GM12878 (cell line): Measurements from ENCODE around the gene IKBKG. TPM values are rescaled to one million over a fixed set of nuclear protein-coding genes. Genes with fewer than 3 reads are reported as not detected.

ENCODE experiments used
- ATAC-seq: fragments of 200-7000 bp; cut with Tn5 transposase; 3 replicates; pipeline ENCODE4 v1.9.1; 2020; ENCODE audit warnings: mild to moderate bottlenecking, moderate library complexity
- BruUV-seq: library from RNA; stranded (reverse); fragments of 400-500 nt; replicated peaks from 2 replicates; lab custom pipeline; 2021; lab: Mats Ljungman, UMichigan
- CTCF ChIA-PET: fragments of 300-600 bp; sonication (Branson Sonifier 250); formaldehyde crosslinking; extraction: SDS; loops from one replicate; lab custom pipeline; 2021; ENCODE audit warnings: inconsistent platforms; lab: Yijun Ruan, JAX
- POLR2A ChIA-PET: fragments of 350-600 bp; formaldehyde crosslinking; extraction: SDS; loops from one replicate; lab custom pipeline; 2021; ENCODE audit warnings: inconsistent platforms; lab: Charles Lee
- RAD21 ChIA-PET: fragments of 300-600 bp; sonication (Branson Sonifier 250); formaldehyde crosslinking; loops from one replicate; lab custom pipeline; 2023; ENCODE audit warnings: antibody characterized with exemption; ENCODE audit not compliant: unreplicated experiment; lab: Charles Lee
- SMC1A ChIA-PET: fragments of 300-600 bp; sonication (Branson Sonifier 250); formaldehyde crosslinking; loops from one replicate; lab custom pipeline; 2023; ENCODE audit not compliant: unreplicated experiment, uncharacterized antibody; lab: Charles Lee
- DNase-seq: peaks from one replicate; pipeline ENCODE4 v3.0.0-alpha.2; 2011; ENCODE audit warnings: low read depth, low spot score
- FAIRE-seq: peaks from 3 replicates; lab custom pipeline; 2011; peaks lifted over from hg19 to GRCh38; lab: Jason Lieb, UNC
- H2AFZ ChIP-seq: 2 replicates; pipeline ENCODE4 v1.6.0; 2011; ENCODE audit warnings: low read depth, low read length, control low read depth; ENCODE audit not compliant: control insufficient read depth
- H3K27ac ChIP-seq: 2 replicates; pipeline ENCODE4 v1.5.1; 2011; ENCODE audit warnings: control low read depth; ENCODE audit not compliant: control insufficient read depth, insufficient read depth
- H3K27me3 ChIP-seq, 2 experiments: replicated peaks in 1 of 2; 2 replicates each; pipeline versions ENCODE4 v1.6.0 to v1.6.1; 2011; ENCODE audit warnings: low read length in 1 of 2; ENCODE audit not compliant: control insufficient read depth in 2 of 2, insufficient read depth in 2 of 2
- H3K36me3 ChIP-seq, 2 experiments: 2 replicates each; pipeline ENCODE4 v1.5.1; 2011; ENCODE audit warnings: low read length in 1 of 2; ENCODE audit not compliant: control insufficient read depth in 2 of 2, insufficient read depth in 2 of 2
- H3K4me1 ChIP-seq: 2 replicates; pipeline ENCODE4 v1.6.1; 2011; ENCODE audit warnings: mild to moderate bottlenecking, low read length, moderate library complexity, mixed read lengths; ENCODE audit not compliant: control insufficient read depth, insufficient read depth
- H3K4me2 ChIP-seq: 2 replicates; pipeline ENCODE4 v1.6.0; 2011; ENCODE audit warnings: control low read depth; ENCODE audit not compliant: control insufficient read depth, insufficient read depth
- H3K4me3 ChIP-seq: fragments of 200-600 bp; sonication (generic); 2 replicates; pipeline ENCODE4 v1.5.1; 2016
- H3K79me2 ChIP-seq: 2 replicates; pipeline ENCODE4 v1.6.0; 2011; ENCODE audit warnings: low read length; ENCODE audit not compliant: control insufficient read depth, insufficient read depth
- H3K9ac ChIP-seq: 2 replicates; pipeline ENCODE4 v1.8.0; 2011; ENCODE audit warnings: low read length, control low read depth, mixed read lengths; ENCODE audit not compliant: control insufficient read depth, insufficient read depth
- H3K9me3 ChIP-seq: replicated peaks from 3 replicates; pipeline ENCODE4 v1.5.1; 2011; ENCODE audit warnings: mild to moderate bottlenecking, low read length; ENCODE audit not compliant: control insufficient read depth, insufficient read depth
- H4K20me1 ChIP-seq: 2 replicates; pipeline ENCODE4 v1.6.0; 2011; ENCODE audit not compliant: control insufficient read depth, insufficient read depth
- EZH2 ChIP-seq: IDR thresholded peaks from 2 replicates; pipeline ENCODE4 v1.6.1; 2012; ENCODE audit warnings: low read depth, mild to moderate bottlenecking, control low read depth, inconsistent platforms, low read length, borderline replicate concordance; ENCODE audit not compliant: control insufficient read depth
- KLF5 ChIP-seq: fragments of 450-650 bp; IDR thresholded peaks from 2 replicates; pipeline ENCODE4 v1.6.1; 2014; ENCODE audit warnings: mild to moderate bottlenecking; ENCODE audit not compliant: partially characterized antibody
- RAD21 ChIP-seq: IDR thresholded peaks from 2 replicates; pipeline ENCODE4 v1.6.1; 2011; ENCODE audit warnings: mild to moderate bottlenecking, low read depth, low read length, moderate library complexity; ENCODE audit not compliant: insufficient read depth
- SMAD5 ChIP-seq: IDR thresholded peaks from 2 replicates; pipeline ENCODE4 v1.6.1; 2016; ENCODE audit warnings: antibody characterized with exemption, low read depth
- WGBS: methylation state at CpG from one replicate; pipeline ENCODE4 v1.1.6; 2016; ENCODE audit warnings: low lambda C conversion rate; ENCODE audit not compliant: insufficient replicate concordance, insufficient coverage; ENCODE audit errors: missing lambda C conversion rate; 5-methylcytosine and 5-hydroxymethylcytosine counted together
- in situ Hi-C: fragments of 300-500 bp; cut with MboI; formaldehyde crosslinking; loops from 9 replicates; pipeline ENCODE4 v1.14.3; 2018; ENCODE audit warnings: mixed read lengths
- intact Hi-C: fragments of 100-400 bp; cut with micrococcal nuclease; formaldehyde crosslinking; loops from one replicate; pipeline ENCODE4 v1.14.2; 2022; ENCODE audit not compliant: unreplicated experiment
- polyA plus RNA-seq, 11 experiments: library from polyadenylated mRNA; depleted of rRNA in 4 of 11; unstranded in 6 of 11; stranded (reverse) in 5 of 11; fragments of >200 nt; fragmentation: Nextera tagmentation in 4 of 11; fragmentation: Illumina TruSeq in 1 of 11; extraction: Ambion mirVana in 4 of 11; extraction: Trizol in 1 of 11; gene quantifications; 1 replicate in 1 of 11; 2 replicates in 10 of 11; pipeline versions ENCODE4 v1.2.1 to v1.2.3, GENCODE V29; 2011 to 2016; ENCODE audit warnings: inconsistent platforms in 2 of 11, missing spikeins in 2 of 11, low read depth in 1 of 11
- total RNA-seq, 4 experiments: library from RNA; depleted of rRNA in 3 of 4; stranded (reverse); fragments of >200 nt in 3 of 4; fragmentation: Illumina TruSeq in 1 of 4; extraction: Trizol in 1 of 4; gene quantifications; 2 replicates each; pipeline versions ENCODE4 v1.2.1 to v1.2.3, GENCODE V29; 2013 to 2021
- TF ChIP-seq, protein P1 (sequence below): IDR thresholded peaks from 2 replicates; pipeline ENCODE4 v1.6.1; 2011; ENCODE audit warnings: borderline replicate concordance, low read depth, mild to moderate bottlenecking, moderate library complexity, low read length; ENCODE audit not compliant: insufficient read depth, poor library complexity, severe bottlenecking
- TF ChIP-seq, protein P2 (sequence below): IDR thresholded peaks from 2 replicates; pipeline ENCODE4 v1.6.1; 2012; ENCODE audit warnings: mild to moderate bottlenecking, low read depth, low read length
- TF ChIP-seq, protein P3 (sequence below): fragments of 450-650 bp; IDR thresholded peaks from 2 replicates; pipeline ENCODE4 v1.6.1; 2017; ENCODE audit warnings: mild to moderate bottlenecking, moderate library complexity
- TF ChIP-seq, protein P4 (sequence below): fragments of 450-650 bp; IDR thresholded peaks from 2 replicates; pipeline ENCODE4 v1.6.1; 2016; ENCODE audit warnings: mild to moderate bottlenecking

The IKBKG gene
- total and polyA plus RNA-seq, 10 of the 15 experiments (the other 5 are each of a cell fraction or from before 2014, with no cell fraction given), result 0.35 to 30.7 (median 16.7) TPM

DNA sequence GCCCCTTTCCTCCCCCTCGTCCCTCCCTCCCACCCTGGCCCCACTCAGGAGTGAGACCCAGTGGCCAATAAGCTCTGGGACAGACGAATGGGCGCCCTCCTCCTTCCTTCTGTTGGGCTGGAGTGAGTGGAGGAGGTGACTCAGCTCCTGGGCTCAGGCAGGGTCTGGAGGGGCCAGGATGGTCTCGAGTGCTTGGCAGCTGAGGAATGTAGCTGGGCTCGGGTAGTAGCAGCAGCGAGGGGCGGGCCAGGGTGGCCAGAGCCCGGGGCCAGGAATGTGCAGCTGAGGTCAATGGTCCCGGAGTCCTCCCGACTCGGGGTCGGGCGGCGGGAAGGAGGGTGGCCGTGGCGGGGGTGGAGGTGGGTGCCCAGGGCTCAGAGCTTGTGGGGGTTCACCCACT, 15.8 kb upstream of the IKBKG start:
- H2AFZ ChIP-seq, result no peak overlapping the region
- H3K36me3 ChIP-seq, result peaks cover 4 to 8% of the 10 kb centered on the region in 2 experiments
- no peak overlapping the region for H3K4me3 ChIP-seq
- intact Hi-C loops (no loop called here), in situ Hi-C loops (loop anchor here (25.0 kb wide), 1 partner anchor 394 kb away; the partner anchor contains the start of gene OPN1LW)
- WGBS, result 47% methylated on average over 6 of the region's 16 CpGs
- SMC1A ChIA-PET, result no interaction called here
- FAIRE-seq, result no peak
- POLR2A ChIA-PET, result interaction anchor here (1.1 to 1.6 kb wide), 2 partner anchors 11 to 16 kb away, joined by 3 to 5 read pairs; partner anchors contain the start of gene FAM3A
- no peak overlapping the region for H3K4me2 ChIP-seq
- peaks cover 15% of the 10 kb centered on the region for H3K4me1 ChIP-seq
- BruUV-seq, result no TSS peak
- no peaks in the 10 kb centered on the region for H3K9me3 ChIP-seq
- no peak overlapping the region for H3K9ac ChIP-seq
- H3K27me3 ChIP-seq, result no peaks in the 10 kb centered on the region
- H4K20me1 ChIP-seq, result no peaks in the 10 kb centered on the region
- RAD21 ChIA-PET, result no interaction called here
- H3K27ac ChIP-seq, result no peak overlapping the region
- no peaks in the 10 kb centered on the region for H3K79me2 ChIP-seq
- CTCF ChIA-PET, result no interaction called here
- ATAC-seq, result no peak
- DNase-seq, result no peak
- no peak for TF ChIP-seq EZH2
- no peak for TF ChIP-seq KLF5
- TF ChIP-seq, protein P1, sequence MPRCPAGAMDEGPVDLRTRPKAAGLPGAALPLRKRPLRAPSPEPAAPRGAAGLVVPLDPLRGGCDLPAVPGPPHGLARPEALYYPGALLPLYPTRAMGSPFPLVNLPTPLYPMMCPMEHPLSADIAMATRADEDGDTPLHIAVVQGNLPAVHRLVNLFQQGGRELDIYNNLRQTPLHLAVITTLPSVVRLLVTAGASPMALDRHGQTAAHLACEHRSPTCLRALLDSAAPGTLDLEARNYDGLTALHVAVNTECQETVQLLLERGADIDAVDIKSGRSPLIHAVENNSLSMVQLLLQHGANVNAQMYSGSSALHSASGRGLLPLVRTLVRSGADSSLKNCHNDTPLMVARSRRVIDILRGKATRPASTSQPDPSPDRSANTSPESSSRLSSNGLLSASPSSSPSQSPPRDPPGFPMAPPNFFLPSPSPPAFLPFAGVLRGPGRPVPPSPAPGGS, result no peak
- TF ChIP-seq, protein P2, sequence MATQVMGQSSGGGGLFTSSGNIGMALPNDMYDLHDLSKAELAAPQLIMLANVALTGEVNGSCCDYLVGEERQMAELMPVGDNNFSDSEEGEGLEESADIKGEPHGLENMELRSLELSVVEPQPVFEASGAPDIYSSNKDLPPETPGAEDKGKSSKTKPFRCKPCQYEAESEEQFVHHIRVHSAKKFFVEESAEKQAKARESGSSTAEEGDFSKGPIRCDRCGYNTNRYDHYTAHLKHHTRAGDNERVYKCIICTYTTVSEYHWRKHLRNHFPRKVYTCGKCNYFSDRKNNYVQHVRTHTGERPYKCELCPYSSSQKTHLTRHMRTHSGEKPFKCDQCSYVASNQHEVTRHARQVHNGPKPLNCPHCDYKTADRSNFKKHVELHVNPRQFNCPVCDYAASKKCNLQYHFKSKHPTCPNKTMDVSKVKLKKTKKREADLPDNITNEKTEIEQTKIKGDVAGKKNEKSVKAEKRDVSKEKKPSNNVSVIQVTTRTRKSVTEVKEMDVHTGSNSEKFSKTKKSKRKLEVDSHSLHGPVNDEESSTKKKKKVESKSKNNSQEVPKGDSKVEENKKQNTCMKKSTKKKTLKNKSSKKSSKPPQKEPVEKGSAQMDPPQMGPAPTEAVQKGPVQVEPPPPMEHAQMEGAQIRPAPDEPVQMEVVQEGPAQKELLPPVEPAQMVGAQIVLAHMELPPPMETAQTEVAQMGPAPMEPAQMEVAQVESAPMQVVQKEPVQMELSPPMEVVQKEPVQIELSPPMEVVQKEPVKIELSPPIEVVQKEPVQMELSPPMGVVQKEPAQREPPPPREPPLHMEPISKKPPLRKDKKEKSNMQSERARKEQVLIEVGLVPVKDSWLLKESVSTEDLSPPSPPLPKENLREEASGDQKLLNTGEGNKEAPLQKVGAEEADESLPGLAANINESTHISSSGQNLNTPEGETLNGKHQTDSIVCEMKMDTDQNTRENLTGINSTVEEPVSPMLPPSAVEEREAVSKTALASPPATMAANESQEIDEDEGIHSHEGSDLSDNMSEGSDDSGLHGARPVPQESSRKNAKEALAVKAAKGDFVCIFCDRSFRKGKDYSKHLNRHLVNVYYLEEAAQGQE, result no peak
- no peak for TF ChIP-seq SMAD5
- TF ChIP-seq, protein P3, sequence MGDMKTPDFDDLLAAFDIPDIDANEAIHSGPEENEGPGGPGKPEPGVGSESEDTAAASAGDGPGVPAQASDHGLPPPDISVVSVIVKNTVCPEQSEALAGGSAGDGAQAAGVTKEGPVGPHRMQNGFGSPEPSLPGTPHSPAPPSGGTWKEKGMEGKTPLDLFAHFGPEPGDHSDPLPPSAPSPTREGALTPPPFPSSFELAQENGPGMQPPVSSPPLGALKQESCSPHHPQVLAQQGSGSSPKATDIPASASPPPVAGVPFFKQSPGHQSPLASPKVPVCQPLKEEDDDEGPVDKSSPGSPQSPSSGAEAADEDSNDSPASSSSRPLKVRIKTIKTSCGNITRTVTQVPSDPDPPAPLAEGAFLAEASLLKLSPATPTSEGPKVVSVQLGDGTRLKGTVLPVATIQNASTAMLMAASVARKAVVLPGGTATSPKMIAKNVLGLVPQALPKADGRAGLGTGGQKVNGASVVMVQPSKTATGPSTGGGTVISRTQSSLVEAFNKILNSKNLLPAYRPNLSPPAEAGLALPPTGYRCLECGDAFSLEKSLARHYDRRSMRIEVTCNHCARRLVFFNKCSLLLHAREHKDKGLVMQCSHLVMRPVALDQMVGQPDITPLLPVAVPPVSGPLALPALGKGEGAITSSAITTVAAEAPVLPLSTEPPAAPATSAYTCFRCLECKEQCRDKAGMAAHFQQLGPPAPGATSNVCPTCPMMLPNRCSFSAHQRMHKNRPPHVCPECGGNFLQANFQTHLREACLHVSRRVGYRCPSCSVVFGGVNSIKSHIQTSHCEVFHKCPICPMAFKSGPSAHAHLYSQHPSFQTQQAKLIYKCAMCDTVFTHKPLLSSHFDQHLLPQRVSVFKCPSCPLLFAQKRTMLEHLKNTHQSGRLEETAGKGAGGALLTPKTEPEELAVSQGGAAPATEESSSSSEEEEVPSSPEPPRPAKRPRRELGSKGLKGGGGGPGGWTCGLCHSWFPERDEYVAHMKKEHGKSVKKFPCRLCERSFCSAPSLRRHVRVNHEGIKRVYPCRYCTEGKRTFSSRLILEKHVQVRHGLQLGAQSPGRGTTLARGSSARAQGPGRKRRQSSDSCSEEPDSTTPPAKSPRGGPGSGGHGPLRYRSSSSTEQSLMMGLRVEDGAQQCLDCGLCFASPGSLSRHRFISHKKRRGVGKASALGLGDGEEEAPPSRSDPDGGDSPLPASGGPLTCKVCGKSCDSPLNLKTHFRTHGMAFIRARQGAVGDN, result no peak
- TF ChIP-seq, protein P4, sequence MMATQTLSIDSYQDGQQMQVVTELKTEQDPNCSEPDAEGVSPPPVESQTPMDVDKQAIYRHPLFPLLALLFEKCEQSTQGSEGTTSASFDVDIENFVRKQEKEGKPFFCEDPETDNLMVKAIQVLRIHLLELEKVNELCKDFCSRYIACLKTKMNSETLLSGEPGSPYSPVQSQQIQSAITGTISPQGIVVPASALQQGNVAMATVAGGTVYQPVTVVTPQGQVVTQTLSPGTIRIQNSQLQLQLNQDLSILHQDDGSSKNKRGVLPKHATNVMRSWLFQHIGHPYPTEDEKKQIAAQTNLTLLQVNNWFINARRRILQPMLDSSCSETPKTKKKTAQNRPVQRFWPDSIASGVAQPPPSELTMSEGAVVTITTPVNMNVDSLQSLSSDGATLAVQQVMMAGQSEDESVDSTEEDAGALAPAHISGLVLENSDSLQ, result no peak
- no peak for TF ChIP-seq RAD21
